Gastrocnemius medialis (tissue), 4 donors: ENCODE results near the gene PTAR1. TPM values are rescaled to one million over a fixed set of nuclear protein-coding genes. Genes with fewer than 3 reads are reported as not detected.

Experiments used
- ATAC-seq, 2 donors: fragments of 150-250 bp; one replicate each; pipeline ENCODE4 v1.9.1; 2016
- DNase-seq, 2 donors: peaks; one replicate each; pipeline ENCODE4 v3.0.0-alpha.2; 2019
- H3K27ac ChIP-seq, 4 donors: fragments of 200-600 bp; sonication (generic); 1 replicate in 1 of 4; 2 replicates in 3 of 4; pipeline ENCODE4 v1.5.1; 2016 to 2018; ENCODE audit warnings: mild to moderate bottlenecking in 2 of 4, moderate library complexity in 1 of 4
- H3K27me3 ChIP-seq, 3 donors: fragments of 200-600 bp; sonication (generic) in 2 of 3; 1 replicate in 1 of 3; 2 replicates in 2 of 3; pipeline versions ENCODE4 v1.5.1 to v1.6.0; 2016 to 2019; ENCODE audit warnings: mild to moderate bottlenecking in 1 of 3, moderate library complexity in 1 of 3
- H3K36me3 ChIP-seq, 2 donors: fragments of 200-600 bp; sonication (generic) in 1 of 2; one replicate each; pipeline ENCODE4 v1.5.1; 2017 to 2018
- H3K4me1 ChIP-seq, 2 donors: fragments of 200-600 bp; sonication (generic) in 1 of 2; one replicate each; pipeline ENCODE4 v1.5.1; 2016 to 2017; ENCODE audit warnings: mild to moderate bottlenecking in 2 of 2
- H3K4me3 ChIP-seq, 4 donors: fragments of 200-600 bp; sonication (generic) in 3 of 4; 1 replicate in 1 of 4; 2 replicates in 3 of 4; pipeline ENCODE4 v1.5.1; 2016 to 2019; ENCODE audit warnings: mild to moderate bottlenecking in 2 of 4
- H3K9me3 ChIP-seq, 3 donors: fragments of 200-600 bp; sonication (generic) in 2 of 3; 1 replicate in 1 of 3; 2 replicates in 2 of 3; pipeline ENCODE4 v1.5.1; 2016 to 2019
- CTCF ChIP-seq, 5 experiments: fragments of 450-650 bp in 3 of 5; fragments of 200-600 bp in 2 of 5; sonication (generic) in 2 of 5; IDR thresholded peaks in 4 of 5; conservative IDR thresholded peaks in 1 of 5; 1 replicate in 4 of 5; 2 replicates in 1 of 5; pipeline ENCODE4 v1.5.1; 2016 to 2019; ENCODE audit warnings: antibody characterized with exemption in 5 of 5, mild to moderate bottlenecking in 3 of 5, moderate library complexity in 3 of 5
- POLR2A ChIP-seq, 2 donors: fragments of 450-650 bp; IDR thresholded peaks; one replicate each; pipeline ENCODE4 v1.6.1; 2017; ENCODE audit warnings: antibody characterized with exemption in 2 of 2, mild to moderate bottlenecking in 2 of 2, moderate library complexity in 2 of 2
- in situ Hi-C, 4 donors: fragments of 200-750 bp; cut with MboI; loops; one replicate each; pipeline versions ENCODE4 v1.15.0 to v1.8.0; 2017; ENCODE audit warnings: low sequenced_read_pairs in 4 of 4
- intact Hi-C: fragments of 100-400 bp; cut with DNase I; formaldehyde crosslinking; loops from one replicate; pipeline ENCODE4 v1.15.1; 2023; ENCODE audit warnings: low total_unique reads
- total RNA-seq, 4 donors: library from RNA; depleted of rRNA; stranded (reverse); fragments of >200 nt; gene quantifications; one replicate each; pipeline versions ENCODE4 v1.1.0 to v1.2.3, GENCODE V29; 2016

PTAR1 gene
- total RNA-seq, 4 donors from 2014 or later = 26.5 to 52.4 (median 40.6) TPM

- Histone ChIP-seq H3K9me3 (no peaks in the 10 kb centered on the region), H3K36me3 (no peaks in the 10 kb centered on the region), H3K27ac (no peak overlapping the region), H3K4me1 (peaks cover 0 to 9% of the 10 kb centered on the region in 2 donors), H3K4me3 (no peak overlapping the region), H3K27me3 (no peaks in the 10 kb centered on the region)
- intact Hi-C loops (no loop called here), in situ Hi-C loops (loop anchor here in 1 of 4 donors (25.0 kb wide), 1 partner anchor 220 kb away; no protein-coding TSS in a partner anchor)
- no peak for ATAC-seq
- no peak for DNase-seq
- TF ChIP-seq CTCF (IDR thresholded peaks at IDR 0.05 in 4 of 5, conservative IDR thresholded peaks at IDR 0.05 in 1 of 5) (no peak), POLR2A (IDR thresholded peaks at IDR 0.05) (no peak)
Measured at GRCh38 chr9:69667306-69667705, 92.5 kb downstream of the PTAR1 start.

- no peak for ATAC-seq
- in situ Hi-C loops = loop anchor here in 1 of 4 donors (25.0 kb wide), 1 partner anchor 227 kb away; no protein-coding TSS in a partner anchor
- Histone ChIP-seq H3K4me1 (no peaks in the 10 kb centered on the region), H3K36me3 (no peaks in the 10 kb centered on the region), H3K27me3 (no peaks in the 10 kb centered on the region), H3K27ac (no peak overlapping the region), H3K9me3 (no peaks in the 10 kb centered on the region), H3K4me3 (no peak overlapping the region)
- DNase-seq = no peak
- TF ChIP-seq CTCF (IDR thresholded peaks at IDR 0.05 in 4 of 5, conservative IDR thresholded peaks at IDR 0.05 in 1 of 5) = no peak
- TF ChIP-seq POLR2A (IDR thresholded peaks at IDR 0.05) = no peak
- intact Hi-C loops = no loop called here
Measured at GRCh38 chr9:69660304-69660703, 99.5 kb downstream of the PTAR1 start.

Other genes with a start within 250 kb of the PTAR1 start
- 1 to 10 TPM in 3 of 4 donors, under 1 TPM in 1; 0.61 to 2.3 (median 1.4) TPM for gene APBA1, start 87.6 kb downstream of the PTAR1 start, total RNA-seq
- gene CFAP95, start 60.8 kb upstream of the PTAR1 start, total RNA-seq = not detected